ENCODE measurements around the gene DPH2. TPM values are rescaled to one million over a fixed set of nuclear protein-coding genes. Genes with fewer than 3 reads are reported as not detected.

DPH2 gene
- total RNA-seq, 2 experiments from 2014 or later = 28.6 to 42.1 TPM

GRCh38 chr1:43990271-43991199 lies 20.7 kb downstream of the DPH2 start:
- Histone ChIP-seq H3K36me3 (ENCODE audit: insufficient read depth, low read length) (no peaks in the 10 kb centered on the region), H4K20me1 (ENCODE audit: insufficient read depth, low read length) (no peaks in the 10 kb centered on the region), H3K27ac (ENCODE audit: low read depth, low read length, poor library complexity, severe bottlenecking) (no peak overlapping the region), H3K4me1 (ENCODE audit: insufficient read depth, low read length, poor library complexity, severe bottlenecking) (peaks cover 28% of the 10 kb centered on the region), H2AFZ (ENCODE audit: low read length) (peak overlapping the region; percentile 90), H3K4me3 (ENCODE audit: low read depth, low read length, poor library complexity, severe bottlenecking) (peak overlapping the region; percentile 71), H3K9me2 (ENCODE audit: insufficient read depth, low read length) (no peaks in the 10 kb centered on the region), H3K79me2 (ENCODE audit: insufficient read depth, low read depth, low read length) (no peaks in the 10 kb centered on the region), H3K9me3 (ENCODE audit: low read length) (no peaks in the 10 kb centered on the region), H3K4me2 (ENCODE audit: low read length) (peak overlapping the region; percentile 83)
- intact Hi-C loops (cut with micrococcal nuclease; ENCODE audit: unreplicated experiment) = loop anchor here (1.0 to 2.0 kb wide), 2 partner anchors 16 to 40 kb away; partner anchors contain the start of gene ATP6V0B
- CTCF ChIA-PET (ENCODE audit: unreplicated experiment) = interaction anchor here (0.6 to 0.9 kb wide), 3 partner anchors 50 to 262 kb away, joined by 3 to 4 read pairs (median 3); no protein-coding TSS in a partner anchor
- POLR2A ChIA-PET = interaction anchor here (0.6 kb wide), 1 partner anchor 329 kb away, joined by 4 read pairs; no protein-coding TSS in a partner anchor
- no TSS peak for BruUV-seq (replicated peaks)
- DNase-seq (ENCODE audit: low spot score) = no peak
- TF ChIP-seq CTCF (conservative IDR thresholded peaks at IDR 0.05; ENCODE audit: low read length) = peak; percentile 71
- no peak for TF ChIP-seq EZH2phosphoT487 (IDR thresholded peaks at IDR 0.05; ENCODE audit: borderline replicate concordance, low read depth, low read length)

GRCh38 chr1:43991200-43991475 lies 21.3 kb downstream of the DPH2 start:
- TF ChIP-seq EZH2phosphoT487 (IDR thresholded peaks at IDR 0.05; ENCODE audit: borderline replicate concordance, low read depth, low read length) = no peak
- no peak for TF ChIP-seq CTCF (conservative IDR thresholded peaks at IDR 0.05; ENCODE audit: low read length)
- Histone ChIP-seq H4K20me1 (ENCODE audit: insufficient read depth, low read length) (no peaks in the 10 kb centered on the region), H3K9me3 (ENCODE audit: low read length) (no peaks in the 10 kb centered on the region), H3K4me3 (ENCODE audit: low read depth, low read length, poor library complexity, severe bottlenecking) (peak overlapping the region; percentile 71), H3K36me3 (ENCODE audit: insufficient read depth, low read length) (no peaks in the 10 kb centered on the region), H3K79me2 (ENCODE audit: insufficient read depth, low read depth, low read length) (no peaks in the 10 kb centered on the region), H3K4me2 (ENCODE audit: low read length) (peak overlapping the region; percentile 83), H3K4me1 (ENCODE audit: insufficient read depth, low read length, poor library complexity, severe bottlenecking) (peaks cover 28% of the 10 kb centered on the region), H3K27ac (ENCODE audit: low read depth, low read length, poor library complexity, severe bottlenecking) (no peak overlapping the region), H2AFZ (ENCODE audit: low read length) (peak overlapping the region; percentile 90), H3K9me2 (ENCODE audit: insufficient read depth, low read length) (no peaks in the 10 kb centered on the region)
- DNase-seq (ENCODE audit: low spot score) = no peak
- ChIA-PET POLR2A (no interaction called here), CTCF (ENCODE audit: unreplicated experiment) (interaction anchor here (0.6 to 0.9 kb wide), 3 partner anchors 50 to 263 kb away, joined by 3 to 4 read pairs (median 3); no protein-coding TSS in a partner anchor)
- intact Hi-C loops (cut with micrococcal nuclease; ENCODE audit: unreplicated experiment) = loop anchor here (1.0 to 2.0 kb wide), 2 partner anchors 16 to 39 kb away; partner anchors contain the start of gene ATP6V0B
- no TSS peak for BruUV-seq (replicated peaks)

Measured in OCI-LY7 (cell line).